GM21576 (cell line): ENCODE measurements around the gene SRGAP1.
"Not testable (repeated sequence)": the region's sequence is repeated elsewhere in the genome, so short reads cannot be mapped to it uniquely, and the experiment has no call there.

Source experiments
- ATAC-seq: cut with Tn5 transposase; IDR thresholded peaks from one replicate; pipeline ENCODE4 v1.9.1; 2021; ENCODE audit warnings: mild to moderate bottlenecking, moderate library complexity; ENCODE audit not compliant: unreplicated experiment

Gene SRGAP1

DNA sequence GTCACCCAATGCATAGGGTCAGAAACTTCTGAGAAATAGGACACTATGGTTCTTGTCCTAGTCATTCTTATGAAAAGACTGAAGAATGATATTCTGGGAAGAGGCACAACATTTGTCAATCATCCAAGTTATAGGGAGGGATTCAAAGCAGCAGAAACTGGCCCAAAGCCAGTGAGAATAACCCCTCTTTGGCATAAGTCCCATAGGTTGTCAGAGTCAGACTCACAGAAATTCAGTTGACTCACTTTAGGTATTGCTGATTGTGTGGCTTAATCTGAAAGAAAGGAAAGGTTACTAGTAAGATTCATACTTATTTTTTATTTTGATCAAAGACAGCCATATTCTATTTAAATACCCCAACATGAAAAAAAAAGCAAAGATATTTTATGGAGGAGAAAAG lies 151.0 kb downstream of the SRGAP1 start:
- no peak for ATAC-seq

DNA sequence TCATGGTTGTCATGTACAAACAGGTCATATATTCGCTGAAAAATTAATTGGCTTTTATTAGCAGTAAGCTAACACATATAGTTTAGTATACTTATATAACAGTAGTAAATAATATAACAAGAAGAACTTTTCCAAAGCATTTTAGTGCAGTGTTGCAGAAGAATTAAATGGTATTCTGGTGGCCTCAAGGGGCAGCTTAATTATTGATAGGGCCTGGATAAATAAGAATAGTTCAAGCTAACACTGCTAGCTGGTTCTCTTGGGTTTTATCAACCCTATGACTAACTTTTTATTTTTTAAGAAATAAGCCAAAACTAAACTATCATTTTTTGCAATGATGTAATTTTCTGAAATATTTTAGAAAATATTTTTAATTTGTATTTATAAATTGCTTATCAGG lies 152.1 kb downstream of the SRGAP1 start:
- no peak for ATAC-seq

DNA sequence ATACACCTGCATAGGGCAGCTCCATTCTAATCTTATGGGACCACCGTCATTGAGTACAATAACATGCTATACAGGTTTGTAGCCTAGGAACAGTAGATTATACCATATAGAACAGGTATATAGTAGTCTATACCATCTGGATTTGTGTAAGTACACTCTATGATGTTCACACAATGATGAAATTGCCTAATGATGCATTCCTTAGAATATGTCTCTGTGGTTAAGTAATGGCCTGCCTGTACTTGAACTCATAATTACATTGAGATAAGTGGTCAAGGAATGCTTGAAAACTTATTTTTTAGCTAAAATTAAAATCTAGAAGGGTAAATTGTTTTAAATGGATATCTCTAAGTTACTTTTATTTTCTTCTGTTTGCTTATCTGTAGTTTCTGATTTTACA lies 152.7 kb downstream of the SRGAP1 start:
- ATAC-seq = no peak

DNA sequence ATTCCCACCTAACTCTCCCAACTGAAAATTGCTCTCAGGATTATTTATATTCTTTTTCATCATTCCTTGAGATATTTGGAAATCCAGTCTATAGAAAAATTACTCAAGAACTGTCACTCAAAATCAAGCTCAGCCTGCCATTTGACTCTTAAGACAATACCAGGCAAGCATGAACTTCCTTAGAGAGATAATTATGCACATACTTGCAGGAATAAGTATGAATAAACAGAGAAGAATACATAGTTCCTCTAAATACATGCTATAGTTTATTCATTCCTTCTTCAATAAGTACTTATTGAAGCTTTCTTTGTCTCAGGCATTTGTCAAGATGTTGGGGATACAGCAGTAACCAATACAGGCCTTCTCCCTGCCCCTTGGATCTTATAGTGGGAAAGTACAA lies 154.1 kb downstream of the SRGAP1 start:
- no peak for ATAC-seq

DNA sequence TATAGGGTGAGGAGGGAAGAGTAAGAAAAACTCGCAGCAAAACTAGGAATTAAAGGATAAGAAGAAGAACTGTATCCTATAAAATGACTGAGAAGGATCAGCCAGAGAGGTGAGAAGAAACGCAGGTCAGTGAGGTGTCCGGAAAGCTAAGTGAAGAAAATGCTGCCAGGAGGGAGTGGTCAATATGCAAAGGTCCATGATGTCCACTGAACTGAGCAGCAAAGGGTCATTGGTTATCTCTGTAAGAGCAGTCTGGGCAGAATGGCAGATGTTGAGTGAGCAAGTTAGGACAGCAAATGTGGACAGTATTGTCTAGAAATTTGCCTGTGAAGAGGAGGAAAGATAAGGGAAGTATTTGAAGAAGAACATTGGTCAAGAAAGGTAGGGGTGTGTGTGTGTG lies 155.4 kb downstream of the SRGAP1 start:
- ATAC-seq = no peak

DNA sequence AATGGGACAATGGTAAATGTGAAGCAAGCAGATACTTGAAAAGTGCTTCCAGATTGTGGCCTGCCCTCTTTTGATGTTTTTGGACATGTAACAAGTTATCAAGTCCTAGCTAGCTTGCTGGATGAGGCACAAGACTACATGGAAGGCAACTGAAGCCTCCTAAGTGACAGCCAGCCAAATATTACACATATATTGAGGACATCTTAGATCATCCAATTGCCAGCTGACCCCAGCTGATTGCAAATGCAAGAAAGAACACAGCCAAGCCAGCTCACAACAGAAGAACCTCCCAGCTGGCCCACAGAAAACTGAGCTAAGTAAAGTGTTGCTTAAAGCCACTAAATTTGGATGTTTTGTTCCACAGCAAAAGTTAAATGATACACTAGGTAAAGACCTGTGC lies 156.9 kb downstream of the SRGAP1 start:
- ATAC-seq = no peak

DNA sequence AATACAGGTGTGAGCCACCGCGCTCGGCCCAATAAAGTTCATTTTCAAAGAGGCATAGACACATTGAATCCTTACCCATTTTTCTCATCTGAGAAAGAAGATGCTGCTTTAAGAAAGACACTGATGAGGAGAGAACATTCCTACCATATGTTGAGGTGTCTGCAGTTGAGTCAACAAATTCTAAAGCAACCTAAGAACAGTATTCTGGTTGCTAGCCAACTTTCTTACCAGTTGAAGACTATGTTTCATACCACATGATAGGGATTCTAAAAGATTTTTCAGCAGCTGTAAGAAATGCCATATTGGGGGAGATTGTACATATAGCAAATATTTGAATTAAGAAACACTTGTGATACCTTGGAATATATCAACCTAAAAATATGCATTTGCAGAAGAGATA lies 160.1 kb downstream of the SRGAP1 start:
- no peak for ATAC-seq

DNA sequence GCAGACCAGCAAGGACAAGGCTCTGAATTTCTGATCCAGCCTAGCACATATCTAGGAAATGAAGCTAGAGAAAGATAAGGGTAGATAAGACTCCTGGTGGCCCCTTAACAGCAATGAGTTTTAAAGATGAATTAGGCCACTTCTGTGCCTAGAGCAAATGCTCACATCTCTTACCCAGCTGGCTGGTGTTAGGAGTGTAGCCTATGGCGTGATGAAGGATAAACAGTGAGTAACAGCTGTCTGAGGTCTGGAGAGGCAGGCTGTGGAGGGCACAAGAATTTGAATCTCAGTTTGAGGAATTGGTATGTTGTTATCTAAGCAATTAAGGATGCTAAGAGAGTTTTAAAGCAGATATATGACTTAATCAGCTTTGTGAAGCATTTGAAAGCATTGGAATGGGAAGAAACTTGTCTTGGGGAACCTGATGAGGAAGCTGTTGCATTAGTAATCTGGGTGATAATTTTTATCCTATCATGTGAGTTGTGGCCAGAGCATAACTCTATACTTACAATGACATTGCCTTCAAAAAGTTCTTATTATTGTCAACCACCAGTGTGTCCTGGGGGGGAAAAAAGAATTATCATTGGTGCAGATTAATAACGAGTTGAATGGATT lies 161.8 kb downstream of the SRGAP1 start:
- no peak for ATAC-seq

DNA sequence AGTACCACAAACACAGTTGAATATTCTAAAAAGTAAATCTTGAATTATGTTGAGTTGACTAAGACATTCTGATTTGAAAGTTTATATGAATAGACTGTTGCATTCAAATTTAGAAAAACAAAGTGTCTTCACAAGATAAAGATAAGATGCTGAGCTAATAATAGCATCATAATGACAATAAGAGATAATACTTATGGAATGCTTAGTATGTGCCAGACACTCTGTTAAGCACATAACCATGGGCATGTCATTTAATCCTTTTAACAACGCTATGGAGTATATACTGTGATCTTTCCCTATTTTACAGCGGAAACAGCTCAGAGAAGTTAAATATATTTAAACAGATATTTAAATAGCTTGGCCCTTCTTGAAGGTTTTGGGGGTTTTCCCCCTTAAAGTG lies 163.4 kb downstream of the SRGAP1 start:
- ATAC-seq = no peak

DNA sequence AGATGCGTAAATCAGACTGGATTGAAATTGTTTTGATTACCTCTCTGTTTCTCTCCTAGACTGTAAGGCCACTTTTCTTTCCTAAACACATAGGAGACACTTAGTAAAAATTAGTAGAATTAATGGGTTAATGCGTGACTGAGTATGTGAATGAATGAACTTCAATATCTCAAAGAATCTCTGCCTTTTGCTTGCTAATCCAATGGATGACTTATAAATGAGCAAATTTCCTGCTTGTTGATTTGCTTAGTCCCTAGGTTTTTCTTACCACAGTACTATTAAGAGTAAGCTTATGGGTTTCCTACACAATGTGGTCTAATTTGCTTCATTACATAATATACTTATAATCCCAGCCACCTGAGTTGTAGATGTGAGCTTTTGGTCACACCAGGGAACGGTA lies 164.1 kb downstream of the SRGAP1 start:
- ATAC-seq = no peak

DNA sequence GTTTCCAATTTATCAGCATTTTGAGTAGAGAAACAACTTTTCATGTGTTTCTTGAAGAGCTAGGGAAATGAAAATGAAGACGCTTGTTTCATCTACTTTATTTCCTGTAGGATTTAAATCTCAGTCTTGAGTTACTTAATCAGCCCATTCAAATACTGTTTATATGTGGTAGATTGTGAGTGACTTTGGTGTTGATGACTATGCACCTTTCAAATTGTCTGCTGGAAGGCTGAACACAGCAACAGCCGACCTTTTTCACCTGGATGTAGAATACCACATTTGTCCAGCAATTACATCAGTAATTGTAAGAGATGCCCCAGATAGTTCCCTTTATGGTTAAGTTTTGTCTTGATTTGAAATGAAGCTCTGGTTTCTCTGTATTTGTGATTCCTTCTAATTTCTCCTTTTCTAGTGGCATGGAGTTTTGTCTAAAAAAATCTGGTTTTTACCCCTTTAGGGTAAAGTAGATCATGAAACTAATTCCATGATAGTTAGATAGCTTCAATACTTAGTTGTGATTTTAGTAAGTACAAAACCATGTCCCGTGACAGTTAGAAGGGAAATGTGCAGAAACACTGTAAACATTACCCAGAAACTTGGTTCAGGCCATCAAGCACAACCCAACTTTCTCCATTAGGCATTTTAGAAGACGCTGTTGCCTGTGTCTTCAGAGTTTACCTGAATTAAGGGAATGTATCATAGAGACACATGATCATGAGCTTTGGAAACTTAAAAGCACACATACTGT lies 165.0 kb downstream of the SRGAP1 start:
- ATAC-seq = peak; percentile 55

DNA sequence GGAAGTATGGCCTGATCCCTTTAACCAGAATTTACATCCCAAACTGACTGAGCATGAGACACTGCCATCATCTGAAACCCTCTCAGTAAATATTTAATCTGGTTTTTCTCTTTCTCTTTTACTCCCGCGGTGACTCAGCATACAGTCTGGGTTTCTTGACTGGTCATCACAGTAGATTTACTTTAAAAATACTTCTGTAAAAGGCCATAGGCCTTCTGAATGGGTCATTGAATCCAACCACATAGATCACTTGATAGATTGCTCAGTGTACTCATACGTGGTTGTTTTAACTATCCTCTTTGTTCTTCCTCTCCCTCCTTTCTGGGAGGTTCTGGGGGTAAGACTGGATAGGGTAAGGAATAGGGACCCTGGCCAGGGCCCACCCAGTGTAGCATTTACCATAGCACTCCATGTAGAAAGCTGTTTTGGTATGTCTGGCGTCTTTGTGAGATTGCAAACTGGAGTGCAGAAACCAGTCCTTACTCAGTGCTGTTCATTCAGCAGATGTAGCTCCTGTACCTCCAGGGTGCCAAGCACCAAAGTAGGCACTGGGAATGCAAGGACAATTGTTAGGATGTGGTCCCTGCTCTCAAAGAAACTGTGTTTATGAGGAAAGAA lies 165.7 kb downstream of the SRGAP1 start:
- peak; percentile 68 for ATAC-seq

DNA sequence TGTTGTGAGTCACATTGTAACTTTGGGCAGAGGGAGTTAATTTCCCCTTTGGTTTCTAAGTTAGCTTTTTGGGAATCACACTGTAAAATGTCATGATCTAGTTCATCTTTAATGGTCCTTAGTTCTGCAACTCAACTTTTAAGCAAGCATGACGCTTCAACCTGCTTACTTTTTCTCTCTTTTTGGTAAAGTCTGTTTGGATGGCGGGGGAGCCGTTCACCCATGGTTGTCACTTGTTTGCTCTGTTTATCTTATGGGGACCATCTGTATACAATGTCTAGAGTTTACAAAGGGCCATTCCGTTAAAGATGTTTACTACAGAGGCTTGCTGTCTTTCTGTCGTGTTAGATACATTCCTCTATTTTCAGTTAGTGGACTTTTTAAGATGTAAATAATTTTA lies 172.0 kb downstream of the SRGAP1 start:
- no peak for ATAC-seq

DNA sequence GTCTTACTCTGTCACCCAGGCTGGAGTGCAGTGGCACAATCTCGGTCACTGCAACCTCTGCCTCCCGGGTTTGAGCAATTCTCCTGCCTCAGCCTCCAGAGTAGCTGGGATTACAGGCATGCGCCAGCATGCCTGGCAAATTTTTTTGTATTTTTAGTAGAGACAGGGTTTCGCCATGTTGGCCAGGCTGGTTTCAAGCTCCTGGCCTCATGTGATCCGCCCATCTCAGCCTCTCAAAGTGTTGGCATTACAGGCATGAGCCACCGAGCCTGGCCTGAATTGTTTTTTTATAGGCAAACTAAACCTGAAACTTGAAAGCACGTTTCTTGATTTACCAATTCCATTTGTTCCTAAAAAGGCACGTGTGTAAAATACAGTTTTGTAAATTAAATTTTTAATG lies 173.6 kb downstream of the SRGAP1 start:
- ATAC-seq = not testable (repeated sequence)

DNA sequence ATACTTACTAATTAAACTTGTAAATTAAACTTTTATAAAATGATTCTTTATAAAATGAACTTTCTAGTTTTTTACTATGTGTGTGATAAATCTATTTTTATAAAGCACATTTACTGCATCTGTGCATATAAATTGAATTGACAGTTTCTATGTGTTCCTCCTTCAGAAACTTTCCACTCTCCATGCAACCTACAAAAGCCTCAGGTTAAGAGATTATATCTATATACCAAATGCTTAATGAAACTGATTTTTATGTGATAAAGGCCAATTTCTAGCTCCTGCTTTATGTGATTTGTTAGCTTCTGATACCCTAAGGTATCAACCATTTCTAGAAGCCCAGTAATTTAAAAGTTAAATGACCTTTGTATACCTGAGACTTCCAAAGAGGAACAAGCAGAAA lies 174.0 kb downstream of the SRGAP1 start:
- no peak for ATAC-seq

DNA sequence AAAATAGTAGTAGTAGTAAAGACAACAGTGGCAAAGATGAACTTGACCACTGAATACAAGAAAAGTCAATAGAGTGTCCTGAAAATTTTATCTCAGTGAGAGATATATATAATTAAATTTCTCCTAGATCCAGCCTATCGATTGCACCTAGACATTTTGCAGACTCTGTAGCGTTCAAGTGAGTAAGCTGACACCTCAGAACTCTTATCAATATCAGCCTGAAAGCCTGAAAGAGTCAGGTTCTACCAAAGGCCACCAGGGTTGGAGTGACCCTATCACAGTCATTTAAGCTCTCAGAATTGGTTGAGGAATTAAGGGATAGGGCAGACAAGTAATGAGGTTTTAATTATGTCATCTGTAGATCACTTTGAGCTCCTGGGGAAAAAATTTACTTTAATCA lies 174.6 kb downstream of the SRGAP1 start:
- ATAC-seq = no peak

DNA sequence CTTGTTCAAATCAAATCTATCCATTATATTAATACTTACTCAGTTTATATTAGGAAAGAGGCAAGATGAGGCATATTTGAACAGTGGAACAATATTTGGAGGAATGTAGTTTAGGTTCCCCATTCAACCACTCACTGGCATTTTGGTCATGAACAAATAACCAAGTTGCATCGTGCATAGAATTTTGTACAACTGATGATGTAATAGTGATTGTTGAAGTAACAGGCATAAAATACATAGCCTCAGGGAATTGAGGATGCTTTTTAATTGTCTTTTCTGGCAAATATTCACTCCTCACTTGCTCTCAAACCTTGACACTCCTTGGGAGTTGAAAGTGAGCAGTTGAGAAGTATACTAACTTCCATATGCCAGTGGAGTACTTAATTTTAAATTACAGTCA lies 175.2 kb downstream of the SRGAP1 start:
- no peak for ATAC-seq

DNA sequence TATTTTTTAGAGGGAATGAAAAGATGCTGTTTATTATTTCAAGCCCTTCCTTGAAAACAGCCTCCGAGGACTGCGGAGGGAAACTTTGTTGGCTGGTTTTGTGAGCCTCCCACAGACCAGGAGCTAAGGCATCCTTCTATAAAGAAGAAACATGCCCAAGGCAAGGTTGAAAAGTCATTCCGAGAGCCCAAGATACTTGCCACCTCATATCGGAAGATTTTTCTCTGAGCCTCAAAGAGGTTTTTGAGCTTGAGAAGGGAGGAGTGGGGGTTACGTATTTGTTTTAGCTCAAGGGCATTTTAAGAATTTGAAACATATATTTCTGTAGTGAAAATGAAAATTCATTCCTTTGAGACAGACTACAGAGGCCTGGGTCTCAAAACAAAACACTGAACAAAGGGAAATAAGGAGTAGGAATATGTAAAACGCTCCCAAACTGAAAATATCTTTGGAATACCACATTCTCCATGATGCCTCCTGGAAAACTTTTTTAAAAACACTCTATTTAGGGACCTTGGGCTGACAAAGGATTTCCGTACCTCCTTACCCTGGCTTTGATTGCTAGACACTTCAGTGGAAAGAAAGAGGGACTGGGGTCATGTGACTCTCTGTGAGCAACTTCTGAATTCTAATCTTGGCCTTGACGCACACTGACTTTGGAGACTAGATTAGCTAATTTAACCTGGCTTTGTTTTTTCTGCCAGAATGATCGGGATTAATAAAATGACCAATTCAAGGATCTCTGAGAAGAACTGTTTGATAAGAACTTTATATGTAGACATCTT lies 180.9 kb downstream of the SRGAP1 start:
- ATAC-seq = no peak

DNA sequence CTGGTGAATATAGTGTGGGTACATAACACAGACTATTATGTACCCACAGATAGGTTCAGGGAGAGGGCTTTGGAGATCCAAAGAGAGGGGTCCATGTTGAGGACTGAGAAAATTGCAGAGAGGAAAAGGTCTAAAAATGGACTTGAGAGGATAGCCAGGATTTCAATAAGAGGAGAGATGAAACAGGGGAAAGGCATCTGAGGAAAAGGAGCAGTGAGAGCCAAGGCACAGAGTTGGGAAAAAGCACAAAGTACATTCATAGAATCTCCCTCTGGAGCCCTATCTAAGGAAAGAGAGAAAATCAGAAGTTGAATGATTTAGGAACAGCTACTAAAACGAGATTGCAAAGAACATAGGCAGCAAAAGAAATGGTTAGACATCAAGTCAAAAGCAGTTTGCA lies 182.8 kb downstream of the SRGAP1 start:
- no peak for ATAC-seq

DNA sequence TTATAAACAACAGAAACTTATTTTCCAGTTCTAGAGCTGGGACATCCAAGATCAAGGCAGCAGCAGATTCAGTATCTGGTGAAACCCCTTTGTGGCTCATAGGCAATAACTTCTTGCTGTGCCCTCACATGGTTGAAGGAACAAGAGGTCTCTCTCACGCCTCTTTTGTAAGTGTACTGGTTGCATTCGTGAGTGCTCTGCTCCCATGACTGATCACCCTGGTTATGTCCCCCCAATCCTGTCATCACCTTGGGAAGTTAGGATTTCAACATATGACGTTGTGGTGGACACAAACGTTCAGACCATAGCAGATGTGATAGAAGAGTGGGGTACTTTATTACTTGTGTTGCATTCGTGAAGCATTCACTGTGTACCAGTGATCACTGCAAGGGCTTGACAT lies 184.0 kb downstream of the SRGAP1 start:
- ATAC-seq = no peak

DNA sequence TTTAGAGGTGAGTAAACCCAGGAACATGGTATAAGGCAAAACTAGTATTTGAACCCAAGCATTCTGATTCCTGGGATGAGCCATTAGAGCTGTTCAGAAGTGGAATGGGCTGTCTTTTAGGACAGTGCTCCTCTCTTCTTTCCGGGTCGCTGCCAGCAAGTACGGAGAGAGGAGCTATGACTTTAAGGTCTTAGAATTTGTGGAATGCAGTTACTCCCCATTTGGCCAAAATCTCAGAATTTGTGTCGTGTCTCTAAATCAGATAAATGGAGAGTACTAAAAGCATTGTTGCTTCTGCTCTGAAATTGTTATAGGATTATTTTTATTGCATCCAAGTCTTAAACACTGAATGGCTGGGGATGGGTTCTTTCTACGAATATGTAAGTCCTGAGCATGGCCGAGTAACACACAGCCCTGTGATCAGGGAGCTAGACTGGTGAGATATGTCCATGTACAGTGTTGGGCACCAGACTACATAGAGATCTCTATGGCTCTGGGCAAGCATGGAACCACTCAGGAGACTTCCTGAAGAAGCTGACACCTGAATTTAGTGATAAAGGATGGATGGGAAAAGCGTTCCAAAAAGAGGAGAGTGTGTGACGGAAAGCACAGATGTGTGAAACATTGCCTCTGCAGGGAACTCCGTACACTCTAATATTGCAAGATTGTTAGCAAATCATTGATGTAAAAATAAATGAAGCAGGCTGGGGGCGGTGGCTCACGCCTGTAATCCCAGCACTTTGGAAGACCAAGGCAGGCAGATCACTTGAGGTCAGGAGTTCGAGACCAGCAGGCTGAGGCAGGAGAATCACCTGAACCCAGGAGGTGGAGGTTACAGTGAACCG lies 184.7 kb downstream of the SRGAP1 start:
- ATAC-seq = no peak
